ENCODE measurements around the gene BRICD5.
"Not testable (repeated sequence)": the region's sequence is repeated elsewhere in the genome, so short reads cannot be mapped to it uniquely, and the experiment has no call there.

BRICD5 gene

DNA sequence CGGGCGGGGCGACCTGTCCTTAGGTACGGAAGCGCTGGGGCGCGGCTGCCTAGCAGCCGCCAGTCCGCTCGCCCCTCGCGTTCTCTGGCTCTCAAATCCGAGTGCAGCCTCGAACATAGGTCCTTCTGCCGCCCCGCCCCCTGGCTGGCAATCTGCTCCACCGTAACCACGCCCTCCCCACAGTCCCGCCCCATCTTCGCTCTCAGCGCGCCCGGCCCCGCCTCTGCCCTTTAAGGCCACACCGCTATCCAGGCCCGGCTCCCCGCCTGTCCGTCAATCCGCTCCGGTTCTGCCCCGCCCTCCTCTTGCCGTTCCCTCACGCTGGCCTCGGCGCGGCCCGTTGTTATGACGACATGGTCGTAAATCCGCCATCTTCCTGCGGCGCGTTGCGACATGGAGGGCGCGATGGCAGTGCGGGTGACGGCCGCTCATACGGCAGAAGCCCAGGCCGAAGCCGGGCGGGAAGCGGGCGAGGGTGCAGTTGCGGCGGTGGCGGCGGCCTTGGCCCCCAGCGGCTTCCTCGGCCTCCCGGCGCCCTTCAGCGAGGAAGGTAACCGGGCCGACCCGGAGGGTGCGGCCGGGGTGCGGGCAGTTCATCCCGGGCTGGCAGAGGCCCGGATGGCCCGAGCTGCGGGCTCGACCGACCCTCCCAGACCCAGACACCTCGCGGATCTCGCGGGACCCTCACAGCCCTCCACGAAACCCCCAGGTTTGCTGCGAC lies 12.7 kb upstream of the BRICD5 start, which contains the start of gene E4F1:
Gene E4F1 (plus strand): TSS at position 371 of the 721 bp plus-strand sequence. CDS start 23 bp downstream, at position 394.
- peak; percentile 97 for DNase-seq (ENCODE audit: low read depth in 2 of 2, low spot score in 1 of 2)

DNA sequence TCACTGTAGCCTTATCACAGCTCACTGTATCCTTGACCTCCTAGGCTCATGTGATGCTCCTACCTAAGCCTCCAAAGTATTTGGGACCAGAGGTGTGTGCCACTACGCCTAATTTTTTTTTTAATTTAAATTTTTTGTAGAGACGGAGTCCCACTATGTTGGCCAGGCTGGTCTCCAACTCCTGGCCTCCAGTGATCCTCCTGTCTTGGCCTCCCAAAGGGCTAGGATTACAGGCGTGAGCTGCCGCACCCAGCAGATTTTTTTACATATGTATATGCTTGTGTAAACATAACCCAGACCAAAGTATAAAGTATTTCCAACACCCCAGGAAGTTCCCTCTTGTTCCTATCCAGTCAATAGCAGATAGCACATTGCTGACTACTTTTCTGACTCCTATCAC lies 5.7 kb upstream of the BRICD5 start:
- DNase-seq (ENCODE audit: low read depth in 2 of 2, low spot score in 1 of 2): no peak

DNA sequence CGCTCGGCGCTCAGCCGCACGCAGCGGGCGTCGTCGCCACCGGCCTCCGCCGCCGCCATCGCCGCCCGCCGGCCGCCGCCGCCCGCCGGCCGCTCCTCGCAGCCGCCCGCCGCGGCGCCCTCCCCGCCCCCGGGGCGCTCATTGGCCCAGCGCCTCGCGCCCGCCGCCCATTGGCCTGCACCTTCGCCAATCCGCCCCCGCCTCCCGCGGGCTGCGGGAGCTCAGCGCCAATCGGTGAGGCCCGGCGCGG lies 4.0 kb upstream of the BRICD5 start, which contains the start of gene PGP:
Gene PGP (minus strand): TSS at position 122 of the 250 bp plus-strand sequence. CDS start 63 bp downstream, at position 59.
- DNase-seq (ENCODE audit: low read depth in 2 of 2, low spot score in 1 of 2): no peak

DNA sequence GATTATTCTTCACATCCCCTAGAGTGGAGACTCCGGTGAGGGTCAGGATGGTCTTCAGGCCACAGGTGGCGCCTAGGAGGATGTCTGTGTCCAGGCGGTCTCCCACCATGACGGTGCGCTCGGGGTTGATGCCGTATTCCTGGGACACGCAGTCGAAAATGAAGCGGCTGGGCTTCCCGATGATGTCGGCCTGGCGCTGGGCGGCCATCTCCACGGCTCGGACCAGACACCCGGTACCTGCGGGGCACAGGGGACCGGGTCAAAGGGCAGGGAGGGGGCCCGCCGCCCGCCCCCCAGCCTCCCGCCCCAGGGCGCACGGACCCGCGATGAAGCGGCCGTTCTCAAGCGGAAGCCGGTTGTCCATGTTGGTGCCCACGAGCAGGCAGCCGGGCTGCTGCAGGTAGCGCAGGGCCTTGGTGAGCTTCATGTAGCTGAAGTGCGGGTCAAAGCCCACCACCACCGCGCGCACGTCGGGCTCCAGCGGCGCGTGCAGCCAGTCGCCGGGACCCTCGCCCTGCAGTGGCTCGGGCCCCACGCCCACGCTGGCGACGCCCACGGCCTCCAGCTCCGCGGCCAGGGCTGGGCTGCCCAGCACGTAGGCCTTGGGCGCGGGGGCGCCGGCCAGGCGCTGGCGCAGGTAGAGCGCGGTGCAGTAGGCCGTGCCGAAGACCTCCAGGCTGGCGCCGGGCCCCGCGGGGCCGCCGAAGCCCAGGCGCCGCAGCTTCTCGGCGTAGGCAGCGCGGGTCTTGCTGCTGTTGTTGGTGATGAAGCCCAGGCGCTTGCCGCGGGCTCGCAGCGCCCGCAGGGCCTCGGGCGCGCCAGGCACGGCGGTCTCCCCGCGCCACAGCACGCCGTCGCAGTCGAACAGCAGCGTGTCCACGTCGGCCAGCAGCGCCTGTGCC lies 3.4 kb upstream of the BRICD5 start:
- no peak for DNase-seq (ENCODE audit: low read depth in 2 of 2, low spot score in 1 of 2)

DNA sequence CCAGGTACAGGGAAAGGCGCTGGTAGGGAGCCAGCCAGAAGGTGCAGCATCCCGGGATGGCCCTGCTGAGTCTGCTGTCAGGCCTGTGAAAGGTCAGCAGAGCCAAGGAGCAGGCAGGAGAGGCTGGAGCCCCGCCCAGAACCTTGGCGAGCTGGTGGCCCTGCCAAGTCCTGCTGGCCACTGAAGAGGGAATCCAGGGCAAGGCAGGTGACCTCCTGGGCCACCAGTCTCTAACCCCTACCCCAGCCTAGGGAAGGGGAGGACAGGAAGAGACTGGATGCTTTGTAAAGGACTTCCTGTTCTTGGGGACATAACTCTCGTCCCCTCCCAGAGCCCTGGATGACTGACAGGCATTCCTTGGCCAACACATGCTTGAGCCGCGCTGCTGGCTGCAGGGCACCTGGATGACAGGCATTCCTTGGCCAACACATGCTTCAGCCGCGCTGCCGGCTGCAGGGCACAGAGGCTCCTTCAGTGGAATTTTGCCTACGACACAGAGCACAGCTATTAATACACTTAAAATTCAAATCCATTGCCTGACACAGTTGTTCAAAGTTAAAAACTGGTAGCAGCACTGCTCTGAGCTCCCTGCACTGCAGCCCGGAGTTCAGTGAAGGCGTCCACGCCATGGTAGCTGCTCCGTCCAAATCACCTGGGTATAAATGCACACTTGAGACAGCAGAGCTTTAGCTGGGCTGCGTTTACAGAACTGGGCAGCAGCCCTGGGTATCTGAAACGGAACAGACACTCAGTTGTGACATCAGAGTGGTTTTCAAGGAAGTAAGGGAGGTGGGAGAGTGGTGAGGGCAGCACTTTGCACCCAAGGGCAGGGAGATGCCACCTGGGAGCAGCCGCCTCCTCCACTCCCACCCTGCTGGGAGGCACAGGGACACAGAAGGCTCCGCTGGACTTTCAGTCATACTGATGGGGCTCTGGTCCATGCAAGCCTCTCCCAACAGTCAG lies 2.0 kb upstream of the BRICD5 start:
- DNase-seq (ENCODE audit: low read depth in 2 of 2, low spot score in 1 of 2): no peak

DNA sequence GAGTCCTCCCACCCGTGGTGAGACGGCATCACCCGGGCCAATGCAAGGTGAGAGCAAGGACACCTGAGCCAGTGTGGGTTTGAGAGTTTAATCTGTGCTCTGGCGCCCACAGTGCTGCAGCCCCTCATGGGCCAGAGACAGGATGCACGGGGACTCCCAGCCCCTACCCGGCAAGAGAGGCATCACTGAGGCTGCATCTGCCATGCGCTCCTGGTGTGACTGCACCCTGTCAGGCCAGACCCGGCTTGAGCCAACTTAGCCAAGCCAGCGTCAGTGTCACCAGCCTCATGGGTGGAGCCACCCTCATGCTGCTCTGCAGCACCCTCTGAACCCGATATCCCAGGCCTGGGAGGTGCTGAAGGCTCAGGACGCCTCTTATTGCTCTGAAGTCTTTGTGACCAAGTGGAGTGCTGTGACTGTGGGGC lies 1.3 kb upstream of the BRICD5 start:
- DNase-seq (ENCODE audit: low read depth in 2 of 2, low spot score in 1 of 2): no peak

DNA sequence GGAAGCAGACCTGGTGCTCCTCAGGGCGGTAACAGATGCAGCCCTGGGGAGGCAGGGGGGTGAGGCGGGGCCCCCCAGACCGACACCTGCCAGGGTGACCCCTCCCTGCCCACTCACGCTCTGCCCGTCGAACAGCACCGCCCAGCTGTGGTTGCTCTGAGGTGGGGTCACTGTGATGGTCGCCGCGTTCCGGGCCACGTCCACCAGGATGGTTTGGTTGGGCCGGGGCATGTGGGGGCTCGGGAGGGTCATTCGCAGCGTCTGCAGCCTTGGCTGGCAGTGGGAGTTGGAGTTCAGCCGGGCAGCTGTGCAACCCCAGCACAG lies 692 bp downstream of the BRICD5 start:
- no peak for DNase-seq (ENCODE audit: low read depth in 2 of 2, low spot score in 1 of 2)

DNA sequence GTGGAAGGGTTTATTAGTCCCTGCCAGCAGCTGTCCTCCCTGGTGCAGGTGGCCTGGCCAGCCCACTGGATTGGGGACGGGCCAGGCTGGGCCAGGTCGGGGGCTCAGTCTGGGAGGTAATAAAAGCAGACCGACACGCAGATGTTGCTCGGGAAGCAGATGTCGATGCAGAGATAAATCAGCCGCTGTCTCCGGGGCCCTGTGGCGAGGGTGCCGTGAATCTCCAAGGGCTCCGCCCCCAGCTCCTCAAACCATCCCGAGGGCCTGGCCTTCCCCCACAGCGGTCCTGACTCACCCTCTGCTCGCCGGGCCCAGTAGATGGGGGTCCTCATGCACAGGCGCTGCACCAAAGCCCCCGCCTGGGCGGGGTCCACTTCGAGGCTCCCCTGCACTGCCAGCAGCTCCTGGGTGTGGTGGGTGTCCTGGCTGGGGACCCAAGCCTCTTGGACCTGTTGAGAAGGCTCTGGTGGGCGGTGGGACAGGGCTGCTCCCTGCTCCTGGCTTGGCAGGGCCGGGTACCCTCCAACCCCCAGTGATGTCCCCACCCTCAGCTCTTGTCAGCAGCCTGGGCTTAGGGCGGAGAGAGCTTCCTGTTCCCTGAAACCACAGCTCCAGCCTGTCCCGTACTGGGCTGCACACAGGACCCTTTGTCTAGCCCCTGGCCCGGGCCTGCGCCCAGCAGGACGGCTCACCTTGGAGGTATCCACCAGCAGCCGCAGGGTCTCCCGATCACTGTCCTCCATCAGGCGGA lies 1.2 kb downstream of the BRICD5 start:
- no peak for DNase-seq (ENCODE audit: low read depth in 2 of 2, low spot score in 1 of 2)

DNA sequence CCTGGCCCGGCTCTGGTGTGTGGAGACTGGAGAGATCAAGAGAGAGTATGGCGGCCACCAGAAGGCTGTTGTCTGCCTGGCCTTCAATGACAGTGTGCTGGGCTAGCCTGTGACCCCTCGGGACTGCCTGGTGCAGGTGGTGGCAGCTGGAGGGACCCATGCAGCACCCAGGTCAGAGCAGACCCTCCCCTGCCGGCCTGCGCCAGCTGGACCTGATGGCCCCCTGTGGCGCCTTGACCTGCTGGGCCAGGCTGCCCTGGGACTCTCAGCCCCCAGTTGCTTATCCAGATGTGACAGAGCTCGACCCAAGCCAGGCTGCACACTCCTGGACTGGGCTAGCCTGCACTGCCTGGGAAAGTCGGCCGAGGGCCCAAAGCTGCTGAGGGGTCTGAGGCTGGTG lies 1.9 kb downstream of the BRICD5 start:
- DNase-seq (ENCODE audit: low read depth in 2 of 2, low spot score in 1 of 2): no peak

DNA sequence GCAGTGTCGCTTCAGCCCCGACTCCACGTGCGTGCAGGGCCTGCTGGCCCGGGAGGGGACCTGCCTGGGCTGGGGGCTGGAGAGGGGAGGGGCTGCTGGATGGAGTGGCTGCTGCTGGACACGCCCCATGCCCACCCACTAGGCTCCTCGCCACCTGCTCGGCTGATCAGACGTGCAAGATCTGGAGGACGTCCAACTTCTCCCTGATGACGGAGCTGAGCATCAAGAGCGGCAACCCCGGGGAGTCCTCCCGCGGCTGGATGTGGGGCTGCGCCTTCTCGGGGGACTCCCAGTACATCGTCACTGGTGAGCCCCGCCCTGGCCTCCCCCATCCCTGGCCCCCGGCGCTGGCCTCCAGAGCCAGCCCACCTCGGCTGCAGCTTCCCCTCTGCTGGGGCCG lies 2.4 kb downstream of the BRICD5 start:
- no peak for DNase-seq (ENCODE audit: low read depth in 2 of 2, low spot score in 1 of 2)

DNA sequence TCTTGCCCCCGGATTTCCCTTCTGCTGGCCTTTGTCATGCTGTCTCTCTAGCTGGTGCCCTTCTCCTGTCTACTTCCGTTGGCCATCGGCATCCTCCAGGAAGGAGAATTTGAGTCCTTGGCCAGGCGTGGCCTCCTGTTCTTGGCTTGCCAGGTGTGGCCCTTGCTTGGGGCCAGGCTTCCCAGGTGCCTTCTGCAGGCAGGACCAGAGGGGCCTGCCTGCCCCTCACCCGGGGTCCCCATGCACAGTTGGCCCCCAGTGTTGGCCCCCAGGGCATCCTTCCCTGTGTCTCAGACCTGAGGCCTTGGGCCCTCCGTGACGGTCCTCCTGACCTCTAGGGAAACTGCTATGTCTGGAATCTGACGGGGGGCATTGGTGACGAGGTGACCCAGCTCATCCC lies 2.8 kb downstream of the BRICD5 start:
- no peak for DNase-seq (ENCODE audit: low read depth in 2 of 2, low spot score in 1 of 2)

DNA sequence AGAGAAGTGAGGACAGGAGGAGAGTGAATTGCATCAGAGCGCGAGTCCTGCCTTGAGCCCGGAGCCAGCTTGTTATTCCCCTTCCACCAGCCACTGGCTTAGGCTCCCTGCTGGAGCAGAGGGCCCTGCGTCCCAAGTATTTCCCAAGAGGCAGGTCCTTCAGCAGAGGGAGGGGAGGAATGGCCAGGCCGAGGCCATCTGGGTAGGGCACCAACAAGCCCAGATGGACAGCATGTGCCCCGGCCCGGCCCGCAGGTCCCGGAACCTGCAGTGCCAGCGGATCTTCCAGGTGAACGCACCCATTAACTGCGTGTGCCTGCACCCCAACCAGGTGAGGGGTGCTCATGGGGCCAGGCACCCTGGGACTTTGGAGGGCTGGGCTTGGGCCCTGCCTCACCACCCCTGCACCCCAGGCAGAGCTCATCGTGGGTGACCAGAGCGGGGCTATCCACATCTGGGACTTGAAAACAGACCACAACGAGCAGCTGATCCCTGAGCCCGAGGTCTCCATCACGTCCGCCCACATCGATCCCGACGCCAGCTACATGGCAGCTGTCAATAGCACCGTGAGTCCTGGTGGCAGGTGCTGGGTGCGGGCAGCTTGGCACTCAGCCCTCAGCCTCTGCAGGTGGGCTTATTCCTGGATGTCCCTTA lies 3.8 kb downstream of the BRICD5 start:
- DNase-seq (ENCODE audit: low read depth in 2 of 2, low spot score in 1 of 2): no peak

DNA sequence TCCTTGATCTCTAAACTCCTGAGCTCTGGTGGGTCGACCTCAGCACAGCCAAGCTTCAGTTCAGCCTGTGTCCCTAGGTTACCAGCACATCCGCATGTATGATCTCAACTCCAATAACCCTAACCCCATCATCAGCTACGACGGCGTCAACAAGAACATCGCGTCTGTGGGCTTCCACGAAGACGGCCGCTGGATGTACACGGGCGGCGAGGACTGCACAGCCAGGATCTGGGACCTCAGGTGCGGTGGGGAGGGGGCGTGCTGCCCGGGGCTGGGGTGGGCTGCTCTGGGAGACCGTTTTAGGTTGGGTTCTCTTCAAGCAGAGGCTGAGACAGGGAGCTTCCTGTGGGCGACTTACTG lies 4.3 kb downstream of the BRICD5 start:
- DNase-seq (ENCODE audit: low read depth in 2 of 2, low spot score in 1 of 2): no peak

DNA sequence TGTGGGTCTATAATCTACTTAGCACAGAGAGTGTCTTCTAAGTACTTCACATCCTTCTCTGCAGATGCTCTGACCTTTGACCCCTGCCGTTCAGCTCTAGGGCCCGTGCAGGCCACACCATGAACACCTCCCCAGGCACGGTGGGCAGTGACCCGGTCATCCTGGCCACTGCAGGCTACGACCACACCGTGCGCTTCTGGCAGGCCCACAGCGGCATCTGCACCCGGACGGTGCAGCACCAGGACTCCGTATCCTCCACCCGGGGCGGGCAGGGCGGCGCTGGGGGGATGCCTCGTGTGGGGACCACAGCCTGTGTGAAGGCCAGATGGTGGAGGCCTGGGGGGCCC lies 4.7 kb downstream of the BRICD5 start:
- no peak for DNase-seq (ENCODE audit: low read depth in 2 of 2, low spot score in 1 of 2)

DNA sequence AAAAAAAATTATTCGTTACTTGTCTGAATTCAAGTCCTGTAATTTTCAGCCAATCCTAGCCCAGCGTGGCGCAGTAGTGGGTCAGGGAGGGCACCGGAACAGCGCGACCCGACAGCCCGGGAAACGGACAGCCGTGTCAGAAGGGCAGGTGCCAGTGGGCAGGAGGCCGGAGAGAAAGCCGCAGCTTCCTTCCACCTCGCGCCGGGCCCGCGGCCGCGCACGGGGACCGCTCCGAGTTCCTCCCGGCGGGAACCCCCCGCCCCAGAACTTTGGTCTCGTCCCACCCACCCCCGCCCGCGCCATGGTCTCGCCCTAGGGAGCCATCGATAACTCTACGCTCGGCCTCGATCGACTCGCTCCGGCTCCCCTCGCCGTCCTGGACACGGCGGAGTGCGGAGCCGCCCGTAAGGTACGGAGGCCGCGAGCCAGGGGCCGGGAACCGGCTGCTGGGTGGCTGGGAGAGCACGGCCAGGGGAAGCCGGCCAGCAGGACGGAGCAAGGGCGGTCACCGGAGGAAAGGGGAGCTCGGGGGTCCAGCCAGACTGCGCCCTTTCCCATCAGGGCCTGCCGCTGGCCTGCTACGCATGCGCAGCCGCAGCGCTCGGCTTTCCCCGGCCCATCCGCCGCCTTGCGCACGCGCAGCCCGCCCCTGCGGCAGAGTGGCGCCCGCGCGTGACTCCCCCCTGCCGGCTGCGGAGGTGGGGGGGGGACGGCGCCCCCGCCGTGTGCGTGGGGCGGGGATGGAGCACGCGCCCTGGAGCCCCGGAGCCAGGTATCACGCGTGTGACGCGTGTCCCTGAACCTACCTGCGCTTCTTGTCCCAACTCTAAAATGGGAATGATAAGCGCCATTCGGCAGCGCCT lies 5.3 kb downstream of the BRICD5 start, which contains the start of gene MLST8:
Gene MLST8 (plus strand): TSS at position 351 of the 863 bp plus-strand sequence. CDS start 632 bp downstream, outside the sequence.
- peak; percentile 71 to 82 for DNase-seq (ENCODE audit: low read depth in 2 of 2, low spot score in 1 of 2)

DNA sequence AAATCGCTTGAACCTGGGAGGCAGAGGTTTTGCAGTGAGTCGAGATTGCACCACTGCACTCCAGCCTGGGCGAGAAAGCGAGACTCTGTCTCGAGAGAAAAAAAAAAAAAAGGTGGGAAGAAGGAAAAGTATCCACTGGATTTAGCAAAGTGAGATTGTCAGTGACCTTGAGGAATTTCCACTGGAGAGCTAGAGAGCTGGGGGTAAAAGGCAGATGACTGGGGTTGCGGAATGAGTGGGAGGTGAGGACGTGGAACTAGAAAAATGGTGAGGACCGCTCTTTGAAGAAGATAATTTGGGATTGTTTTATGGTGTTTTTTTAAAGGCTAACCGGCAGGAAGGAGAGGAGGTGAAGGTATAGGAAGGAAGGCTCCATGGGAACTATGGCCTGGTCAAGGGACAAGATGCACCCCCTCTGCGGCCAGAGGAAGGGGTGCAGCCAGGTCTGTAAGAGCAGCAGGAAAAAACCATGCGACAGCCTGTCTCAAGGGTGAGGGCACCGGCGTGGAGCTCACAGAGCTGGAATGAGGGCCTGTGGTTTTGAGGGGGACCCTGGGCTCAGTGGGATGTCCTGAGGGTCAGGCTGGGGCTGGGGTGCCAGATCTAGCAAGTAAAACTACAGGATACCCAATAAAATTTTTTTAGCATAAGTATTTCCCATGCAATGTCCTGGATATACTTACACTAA lies 6.1 kb downstream of the BRICD5 start:
- no peak for DNase-seq (ENCODE audit: low read depth in 2 of 2, low spot score in 1 of 2)

DNA sequence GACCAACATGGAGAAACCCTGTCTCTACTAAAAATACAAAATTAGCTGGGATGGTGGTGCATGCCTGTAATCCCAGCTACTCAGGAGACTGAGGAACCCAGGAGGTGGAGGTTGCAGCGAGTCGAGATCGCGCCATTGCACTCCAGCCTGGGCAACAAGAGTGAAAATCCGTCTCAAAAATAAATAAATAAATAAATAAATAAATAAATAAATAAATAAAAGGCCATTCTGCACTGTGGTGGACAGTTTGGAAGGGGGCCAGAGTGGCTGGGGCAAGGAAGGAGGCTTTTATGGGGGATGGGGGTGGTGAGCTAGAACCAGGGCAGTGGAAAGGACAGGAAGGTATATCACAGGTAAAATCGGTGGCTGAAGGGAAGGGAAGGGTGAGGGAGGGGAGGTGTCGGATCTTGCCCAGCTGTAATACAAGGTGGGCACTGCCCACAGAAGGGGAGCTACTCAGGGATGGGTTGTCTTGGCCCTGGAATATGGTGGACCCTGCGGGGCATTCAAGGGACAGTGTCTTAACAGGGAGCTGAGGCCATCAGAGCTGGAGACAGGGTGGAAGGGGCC lies 7.5 kb downstream of the BRICD5 start:
- not testable (repeated sequence) for DNase-seq (ENCODE audit: low read depth in 2 of 2, low spot score in 1 of 2)

DNA sequence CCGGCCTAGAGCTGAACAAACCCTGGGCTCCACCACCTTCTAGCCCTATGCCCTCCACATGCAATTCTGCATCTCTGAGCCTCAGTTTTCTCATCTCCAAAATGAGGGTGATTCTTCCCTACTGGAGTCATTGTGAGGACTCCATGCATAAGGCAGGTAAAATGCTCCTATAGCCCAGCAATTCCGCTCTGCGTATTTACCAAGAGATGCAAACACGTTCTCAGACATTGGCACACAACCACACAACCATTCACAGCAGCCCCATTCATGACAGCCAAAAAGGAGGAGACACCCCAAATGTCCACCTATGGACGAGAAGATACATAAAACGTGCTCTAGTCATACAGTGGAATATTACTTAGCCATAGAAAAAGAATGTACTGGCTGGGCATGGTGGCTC lies 10.3 kb downstream of the BRICD5 start:
- DNase-seq (ENCODE audit: low read depth in 2 of 2, low spot score in 1 of 2): no peak
